Stimulated activated CD8-positive, alpha-beta memory T cell treated with anti-CD3 and anti-CD28 coated beads, Interleukin-2, amount 100 ng/mL, for 1 hour (primary cell): ENCODE measurements around the gene A4GALT.

Source experiments
- DNase-seq, 2 donors: peaks; one replicate each; pipeline ENCODE4 v3.0.0-alpha.2; 2020; ENCODE audit warnings: low read depth in 2 of 2

A4GALT gene

DNA sequence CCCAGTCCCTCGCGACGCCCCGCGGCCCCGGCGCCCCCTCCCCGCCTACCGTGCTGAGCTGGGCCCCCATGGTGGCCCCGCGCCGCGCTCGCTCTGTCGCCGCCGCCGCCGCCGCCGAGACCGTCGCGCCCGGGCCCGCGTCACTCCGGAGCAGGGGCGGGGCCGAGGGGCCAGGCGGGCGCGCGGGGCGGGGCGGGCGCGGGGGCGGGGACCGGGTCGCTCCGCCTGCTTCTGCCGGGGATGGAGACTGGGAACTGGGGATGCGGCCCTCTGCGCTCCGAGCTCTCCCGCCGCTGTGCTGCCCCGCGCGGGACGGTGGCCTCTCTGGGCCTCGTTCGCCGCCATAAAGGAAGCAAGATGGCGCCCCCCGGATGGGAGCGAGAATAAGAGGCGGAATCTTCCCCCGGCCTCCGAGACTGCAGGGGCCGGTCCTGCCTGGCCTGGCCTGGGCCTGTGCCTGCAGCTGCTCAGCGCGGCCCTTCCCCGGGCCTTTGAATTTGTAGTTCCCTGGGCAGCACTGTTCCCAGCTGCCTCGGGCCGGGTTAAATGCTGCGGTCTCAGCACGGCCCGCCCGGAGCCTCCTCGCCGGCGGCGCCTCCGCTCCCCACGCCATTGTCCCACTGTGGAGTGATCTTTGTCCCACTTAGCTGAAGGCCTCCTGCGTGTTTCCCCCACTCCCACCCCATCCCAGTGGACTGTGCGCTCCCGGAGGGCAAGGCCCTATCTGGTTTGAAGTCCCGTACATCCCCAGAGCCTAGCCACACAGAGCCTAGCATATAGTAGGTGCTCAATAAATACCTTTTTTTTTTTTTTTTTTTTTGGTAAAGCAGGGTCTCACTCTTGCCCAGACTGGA, 71.2 kb downstream of the A4GALT start, which contains the start of gene CYB5R3:
CYB5R3 (minus strand) TSS at position 147 of the 854 bp plus-strand sequence; CDS start at position 70, 77 bp downstream.
- DNase-seq, result peak; percentile 46 to 63

DNA sequence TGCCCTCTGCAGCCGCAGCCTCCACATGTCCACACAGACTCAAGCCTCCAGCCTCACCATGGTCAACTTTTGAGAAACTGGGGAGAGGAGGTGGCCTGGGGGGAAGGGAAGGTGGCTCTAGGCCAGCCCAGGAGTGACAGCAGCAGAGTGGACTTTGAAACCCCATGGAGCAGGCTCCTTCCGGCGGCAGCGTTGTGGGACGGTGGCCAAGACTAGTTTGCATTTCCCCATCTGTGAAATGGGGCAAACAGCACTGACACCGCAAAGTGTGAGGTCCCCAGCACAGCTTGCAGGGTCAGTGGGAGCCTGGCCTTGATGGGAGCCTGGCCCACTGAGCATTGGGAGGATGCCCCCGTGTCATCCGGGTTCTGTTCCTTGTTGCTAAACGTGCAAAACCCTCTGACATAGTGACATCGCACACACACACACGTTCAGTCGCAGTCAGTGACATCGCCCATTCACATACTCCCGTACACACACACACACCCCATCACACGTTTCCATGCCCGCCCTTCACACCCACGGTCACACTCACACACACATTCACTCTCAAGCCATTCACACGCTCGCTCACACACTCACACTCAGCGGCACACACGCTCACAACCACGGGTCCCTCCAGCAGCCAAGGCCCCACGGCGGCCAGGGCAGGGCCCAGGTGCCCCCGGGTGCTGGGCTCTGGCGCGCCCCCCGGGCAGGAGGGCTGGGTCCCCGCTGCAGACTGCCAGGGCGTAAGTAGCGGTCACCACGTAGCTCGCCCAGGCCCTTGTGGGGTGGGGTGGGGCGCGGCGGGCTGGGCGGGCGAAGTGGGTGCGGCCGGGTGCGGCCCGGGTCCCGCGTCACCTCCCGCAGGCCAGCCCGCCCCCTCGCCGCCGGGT, 72.1 kb downstream of the A4GALT start:
- no peak for DNase-seq

DNA sequence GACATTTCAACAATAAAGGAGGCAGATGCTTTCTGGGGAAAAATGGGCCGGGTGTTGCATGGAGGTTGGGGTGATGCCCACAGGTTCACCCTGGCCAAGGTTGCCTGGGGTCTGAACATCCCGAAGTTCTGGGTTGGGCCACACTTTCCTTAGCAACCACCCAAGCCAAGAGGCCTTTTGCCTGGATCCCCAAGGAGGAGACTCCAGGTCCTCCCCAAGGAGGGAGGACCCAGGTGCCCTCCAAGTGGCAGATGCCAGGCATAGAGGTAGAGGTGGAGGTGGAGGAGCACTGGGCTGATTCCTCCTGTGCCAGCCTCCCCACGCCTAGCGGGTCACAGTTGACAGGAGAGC, 72.7 kb downstream of the A4GALT start:
- DNase-seq, result no peak

DNA sequence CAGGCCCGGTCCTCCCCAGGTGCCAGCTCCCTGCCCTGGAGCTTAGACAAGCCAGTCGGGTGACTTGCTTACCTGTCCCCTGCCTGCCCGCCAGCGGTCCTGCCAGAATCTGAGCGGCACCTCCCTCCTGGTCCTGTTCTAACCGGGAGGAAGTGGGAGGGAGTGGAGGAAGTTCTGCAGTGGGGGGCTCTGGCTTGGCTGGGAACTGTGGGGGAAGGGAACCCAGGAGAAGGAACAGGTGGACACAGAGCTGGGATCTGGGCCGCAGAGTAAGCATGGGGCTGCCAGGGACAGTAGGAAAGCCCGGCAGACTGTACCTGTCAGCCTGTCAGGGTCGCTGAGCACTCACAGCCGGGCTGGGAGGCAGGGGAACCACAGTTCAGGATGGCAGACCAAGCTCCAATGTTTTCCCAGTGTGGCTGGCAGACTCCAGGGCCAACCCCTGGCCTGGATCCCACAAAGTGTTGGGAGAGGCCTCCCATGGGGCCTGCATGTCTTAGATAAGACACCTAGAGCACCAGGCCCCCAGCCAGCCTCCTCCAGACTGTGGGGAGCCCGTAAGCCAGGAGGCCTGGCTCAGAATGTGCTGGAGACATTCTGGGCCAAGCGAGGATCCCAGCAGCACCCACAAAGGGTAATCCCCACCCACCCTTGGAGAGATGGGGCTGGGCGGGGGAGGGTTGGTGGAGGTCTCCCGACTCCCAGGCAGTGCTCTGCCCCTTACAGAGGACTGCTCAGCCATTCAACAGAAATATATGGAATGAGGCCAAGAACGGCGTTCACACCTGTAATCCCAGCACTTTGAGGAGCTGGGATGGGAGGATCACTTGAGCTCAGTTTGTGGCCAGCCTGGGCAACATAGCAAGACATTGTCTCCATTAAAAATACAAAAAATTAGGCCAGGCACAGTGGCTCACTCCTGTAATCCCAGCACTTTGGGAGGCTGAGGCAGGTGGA, 73.8 kb downstream of the A4GALT start:
- no peak for DNase-seq

DNA sequence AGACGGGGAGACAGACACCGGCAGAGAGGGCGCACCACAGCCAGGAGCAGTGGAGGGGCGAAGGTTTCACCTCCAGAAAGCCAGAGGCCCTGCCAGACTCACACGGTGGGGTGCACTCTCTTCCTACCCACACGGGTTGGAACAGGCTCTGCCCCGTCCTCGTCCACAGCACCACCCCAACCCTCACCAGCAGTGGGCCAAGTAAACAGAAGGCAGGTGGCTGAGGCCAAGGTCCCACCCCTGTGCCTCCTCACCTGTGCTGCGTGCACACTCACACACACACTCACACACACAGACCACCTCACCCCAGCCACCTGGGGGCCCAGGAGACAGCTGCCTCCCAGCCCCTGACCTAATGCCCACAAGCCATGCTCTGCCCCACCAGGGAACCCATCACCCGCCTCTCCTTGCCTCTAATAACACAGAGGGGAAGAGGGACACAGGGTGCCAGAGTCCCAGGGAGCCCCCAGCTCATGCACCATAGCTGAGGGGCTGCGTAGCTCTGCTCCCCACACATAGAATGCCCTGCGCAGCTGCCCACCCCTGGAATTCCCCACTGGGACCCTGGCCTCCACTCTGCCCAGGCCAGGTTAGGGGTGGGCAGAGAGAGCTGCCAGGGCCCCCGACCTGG, 74.6 kb downstream of the A4GALT start:
- no peak for DNase-seq

DNA sequence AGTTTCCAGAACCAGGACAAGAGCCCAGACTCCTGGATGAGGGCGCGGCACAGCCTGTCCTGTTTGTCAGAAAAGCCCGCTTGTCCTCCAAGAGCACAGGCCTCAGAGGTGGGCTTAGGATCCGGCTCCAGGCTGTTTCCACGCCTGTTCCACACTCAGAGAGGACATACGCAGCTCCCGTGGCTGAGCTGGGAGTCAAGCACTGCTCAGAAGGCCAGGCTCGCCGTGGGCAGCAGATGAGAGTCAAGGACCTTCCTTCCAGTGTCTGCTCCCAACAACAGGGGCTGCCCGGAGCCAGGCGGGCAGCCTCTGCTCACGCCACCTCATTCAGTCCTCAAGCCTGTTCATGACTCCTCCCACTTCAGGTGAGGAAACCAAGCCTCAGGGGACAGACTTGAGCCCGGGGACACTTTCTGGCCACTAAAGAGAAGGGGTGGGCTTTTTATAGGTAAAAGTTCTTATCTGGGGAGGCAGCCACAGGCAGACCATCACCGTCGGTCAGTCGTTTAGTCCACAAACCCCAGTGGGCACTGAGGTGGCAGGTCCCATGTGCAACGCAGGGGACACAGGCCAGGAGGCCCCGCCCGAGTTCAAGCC, 75.2 kb downstream of the A4GALT start:
- no peak for DNase-seq

DNA sequence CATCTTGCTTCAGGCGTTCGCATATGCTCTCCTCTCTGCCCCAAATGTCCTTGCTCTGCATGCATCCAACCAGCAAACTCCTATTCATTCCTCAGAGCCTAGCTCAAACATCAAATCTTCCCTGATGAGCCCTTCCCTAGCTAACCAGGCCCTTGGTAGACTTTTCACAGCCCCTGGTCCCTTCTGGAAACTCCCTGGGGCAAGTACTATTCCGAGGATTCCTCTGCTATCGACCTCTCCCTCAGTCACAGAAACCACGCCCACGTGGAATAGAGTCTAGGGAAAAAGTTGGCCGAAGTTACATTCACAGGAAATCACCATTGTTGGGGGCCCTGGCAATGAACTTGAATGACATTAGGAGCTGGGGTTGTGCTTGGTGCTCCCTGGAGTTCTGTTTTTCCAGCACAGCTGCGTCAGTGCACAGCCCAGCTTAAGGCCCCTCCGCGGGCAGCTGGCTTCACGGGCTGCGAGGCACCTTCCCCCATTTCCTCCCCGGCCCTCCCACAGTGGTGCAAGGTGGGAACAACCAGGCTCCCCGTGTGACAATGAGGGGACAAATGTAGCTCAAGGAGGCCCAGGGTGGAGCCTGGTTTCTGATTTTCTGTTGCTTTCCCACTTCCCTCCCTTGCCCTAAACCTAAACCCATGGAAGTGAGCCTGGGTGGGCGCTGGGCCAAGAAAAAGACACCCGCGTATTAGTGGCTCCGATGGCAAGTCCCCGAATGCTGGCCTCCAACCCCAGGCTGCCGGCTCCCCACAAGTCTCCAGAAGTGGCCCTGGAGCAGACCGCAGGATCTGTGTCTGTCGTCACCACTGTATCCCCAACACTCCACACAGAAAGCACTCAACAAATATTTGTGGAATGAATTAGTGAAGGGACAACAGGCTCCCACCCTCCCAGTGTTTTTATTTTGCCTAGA, 76.0 kb downstream of the A4GALT start:
- no peak for DNase-seq

DNA sequence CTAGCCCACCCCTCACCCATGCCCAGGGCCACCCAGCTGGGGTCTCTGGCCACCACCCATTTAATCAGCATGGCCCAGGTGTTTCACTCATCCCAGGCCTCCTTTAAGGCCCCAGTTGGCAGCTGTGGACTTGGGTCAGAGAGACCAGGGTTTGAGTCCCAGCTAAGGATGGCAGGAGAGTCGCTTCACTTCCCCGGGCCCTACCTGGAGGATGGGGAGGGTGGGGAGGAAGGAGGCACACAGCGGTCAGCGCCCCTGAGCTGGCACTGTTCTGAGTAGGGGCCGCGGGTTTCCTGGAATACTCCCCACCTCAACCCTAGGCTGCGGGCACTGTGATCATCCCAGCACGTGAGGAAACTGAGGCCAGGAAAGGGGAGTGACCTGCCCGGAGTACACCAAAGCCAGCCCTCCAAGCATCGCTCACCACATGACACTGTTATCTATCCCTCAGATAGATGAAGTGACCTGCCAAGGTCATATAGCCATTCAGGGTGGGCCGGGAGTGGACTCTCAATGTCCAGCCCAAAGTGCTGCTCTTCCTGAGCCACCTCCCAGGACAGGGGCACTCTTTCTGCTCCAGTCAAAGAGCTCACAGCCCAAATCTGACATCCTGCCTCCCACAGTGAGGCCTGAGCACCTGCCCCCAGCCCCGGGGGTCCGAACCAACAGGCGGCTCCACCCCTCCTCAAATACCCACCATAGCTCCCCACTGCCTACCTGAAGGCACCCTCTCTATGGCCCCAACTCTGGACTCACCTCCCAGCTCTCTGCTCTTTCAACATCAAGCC, 76.8 kb downstream of the A4GALT start:
- no peak for DNase-seq

DNA sequence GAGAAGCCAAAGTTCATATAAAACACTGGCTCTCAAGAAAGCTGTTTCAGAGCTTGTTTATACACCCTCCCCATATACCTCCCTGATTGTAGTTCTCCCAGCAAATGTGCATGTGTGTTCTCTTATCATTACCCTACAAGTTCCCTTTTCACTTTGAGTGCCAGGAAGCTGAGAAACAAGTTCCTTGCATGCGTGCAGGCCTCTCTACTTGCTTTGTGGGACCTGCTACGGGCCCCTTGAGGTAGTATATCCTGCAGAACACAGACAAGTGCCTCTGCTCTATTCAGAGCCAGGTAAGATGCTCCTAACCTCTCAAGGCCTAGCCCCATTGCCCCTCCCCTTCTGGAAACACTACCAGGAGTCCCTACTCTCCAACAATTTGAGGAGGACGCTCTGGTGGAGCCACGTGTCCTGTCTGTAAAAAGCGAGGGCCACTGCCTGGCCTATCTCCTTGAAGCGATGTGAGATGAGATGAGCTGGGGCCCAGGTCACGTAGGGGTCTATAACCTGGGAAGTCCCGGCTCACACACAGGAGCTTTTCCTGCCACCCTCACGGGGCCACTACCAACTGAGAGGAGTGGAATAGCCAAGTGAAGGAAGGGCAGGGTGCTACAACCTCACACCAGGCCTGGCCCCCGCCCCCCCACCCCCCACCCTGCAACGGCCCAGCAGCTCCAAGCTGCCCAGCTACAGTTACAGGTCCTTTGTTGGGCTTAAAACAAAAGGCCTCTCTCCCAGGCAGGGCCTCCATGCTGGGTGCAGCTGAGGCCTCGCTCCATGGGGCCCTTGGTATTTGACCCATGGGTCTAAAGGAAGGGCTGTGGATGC, 77.7 kb downstream of the A4GALT start:
- DNase-seq, result no peak
